Activated T-cell treated with anti-CD3 and anti-CD28 coated beads, Interleukin-2, amount 50 U/mL, for 48 hours (primary cell): ENCODE results near the gene KBTBD2.
"Not testable (repeated sequence)": the region's sequence is repeated elsewhere in the genome, so short reads cannot be mapped to it uniquely, and the experiment has no call there.

ENCODE experiments used
- DNase-seq, 2 experiments: peaks; one replicate each; pipeline ENCODE4 v3.0.0-alpha.2; 2020

Gene KBTBD2

DNA sequence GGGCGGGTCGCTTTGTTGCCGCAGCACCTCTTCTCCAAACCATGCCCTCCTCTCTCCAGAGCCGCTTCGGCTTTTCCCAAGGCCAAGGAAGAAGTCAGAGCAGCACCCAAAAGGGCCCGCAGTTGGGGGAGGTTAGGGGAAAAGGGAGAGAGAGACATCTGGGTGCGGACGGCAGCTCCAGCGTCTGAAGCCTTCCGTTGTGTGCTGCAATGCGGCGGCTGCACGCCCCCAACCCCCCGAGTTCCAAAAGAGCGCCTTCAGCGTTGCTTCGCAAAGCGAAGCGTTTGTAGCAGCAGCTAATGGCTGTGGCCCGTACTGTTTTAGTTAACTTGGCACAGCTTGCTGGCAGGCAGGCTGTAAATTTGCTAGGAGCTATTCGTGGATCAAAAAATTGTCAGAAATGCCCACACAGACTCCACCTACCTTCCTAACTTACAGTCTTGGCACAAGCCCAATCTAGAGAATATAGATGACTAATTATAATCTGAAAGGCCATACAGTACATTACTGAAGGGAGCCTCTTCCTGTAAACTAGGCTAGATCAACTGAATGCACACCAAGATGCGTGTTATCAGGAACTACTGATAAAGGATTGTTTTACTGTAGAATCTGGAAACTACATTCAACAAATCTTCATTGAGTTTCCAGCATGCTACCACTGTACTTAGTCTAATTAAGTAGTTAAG lies 1.1 kb upstream of the KBTBD2 start:
- DNase-seq: peak; percentile 72 to 76

DNA sequence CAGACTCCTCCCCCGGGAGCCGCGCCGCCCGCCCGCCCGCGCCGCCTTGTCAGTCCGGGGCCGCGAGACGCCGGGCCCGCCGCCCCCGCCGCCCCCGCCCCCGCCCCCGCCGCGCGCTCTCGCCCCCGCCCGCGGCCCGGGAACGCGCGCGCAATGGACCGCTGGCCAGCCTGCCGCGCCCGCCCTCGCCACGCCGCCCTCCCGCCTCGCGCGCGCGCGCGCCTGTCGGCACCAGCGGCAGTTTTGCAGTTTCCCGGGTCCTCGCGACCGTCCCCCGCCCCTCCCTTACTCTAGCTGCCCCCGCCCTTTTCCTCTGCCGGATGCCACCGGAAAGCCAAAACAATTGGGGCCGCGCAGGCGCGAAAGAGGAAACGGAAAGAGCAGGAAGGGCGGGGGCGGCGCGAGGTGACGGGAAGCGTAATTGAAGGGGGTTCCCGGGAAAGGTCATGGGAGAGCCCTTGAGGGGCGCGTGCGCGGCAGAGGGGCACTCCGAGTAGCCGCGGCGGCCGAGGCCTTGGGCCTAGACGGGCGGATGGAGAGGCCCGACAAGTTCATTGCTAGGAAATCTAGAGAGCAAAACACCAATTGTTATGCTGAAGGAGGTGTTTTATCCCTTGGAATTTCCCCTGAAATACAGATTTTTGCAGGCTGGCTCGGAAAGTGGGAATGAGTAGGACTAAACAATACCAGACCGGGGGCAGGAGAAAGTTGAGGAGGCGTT lies 400 bp upstream of the KBTBD2 start:
- peak; percentile 99 for DNase-seq

DNA sequence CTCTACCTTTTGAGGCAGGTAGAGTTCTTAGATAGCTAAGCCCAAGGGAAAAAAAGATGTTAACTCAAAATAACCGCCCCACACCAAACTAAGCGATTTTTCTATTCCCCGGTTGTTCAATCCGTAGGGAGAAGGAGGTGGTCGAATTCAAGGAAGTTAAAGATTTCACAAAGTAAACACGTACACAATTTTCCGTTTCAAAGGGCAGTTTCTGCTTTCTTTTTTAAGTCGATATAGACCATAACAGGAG lies 842 bp downstream of the KBTBD2 start:
- DNase-seq: no peak

DNA sequence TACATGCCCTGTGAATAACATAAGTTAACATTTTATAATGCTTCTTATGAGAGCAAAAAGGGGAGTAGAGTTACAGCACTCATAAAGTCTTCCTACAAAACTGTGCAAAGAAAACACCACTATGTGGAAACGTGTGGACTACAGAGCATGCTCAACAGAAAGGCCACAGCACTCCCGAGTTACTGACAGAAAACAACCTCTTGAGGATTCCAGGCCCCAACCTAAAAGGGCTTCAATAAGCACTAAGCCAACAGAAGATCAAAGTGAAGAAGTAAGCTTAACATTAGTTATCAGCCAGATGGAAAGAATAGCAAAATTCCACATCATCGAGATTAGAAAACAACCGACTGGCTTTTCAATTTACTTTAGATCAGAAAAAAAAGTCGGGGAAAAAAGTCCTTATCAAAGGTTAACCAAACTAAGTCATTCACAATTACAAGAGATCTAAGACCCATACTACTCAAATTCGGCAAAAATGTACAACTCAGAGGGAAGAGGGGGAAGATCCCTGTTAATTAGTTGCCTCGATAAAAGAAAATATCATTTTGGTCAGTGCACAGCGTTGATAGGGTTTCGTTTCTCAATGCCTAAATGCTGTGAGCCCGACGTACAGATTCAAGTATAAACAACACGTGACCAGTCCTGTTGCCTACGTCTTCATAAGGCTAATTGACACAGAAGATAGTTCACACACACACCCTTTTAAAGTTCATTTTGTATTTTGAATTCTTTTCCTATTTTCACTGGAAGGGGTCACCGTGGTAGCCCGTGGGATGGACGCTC lies 1.4 kb downstream of the KBTBD2 start:
- DNase-seq: peak; percentile 29 to 35

DNA sequence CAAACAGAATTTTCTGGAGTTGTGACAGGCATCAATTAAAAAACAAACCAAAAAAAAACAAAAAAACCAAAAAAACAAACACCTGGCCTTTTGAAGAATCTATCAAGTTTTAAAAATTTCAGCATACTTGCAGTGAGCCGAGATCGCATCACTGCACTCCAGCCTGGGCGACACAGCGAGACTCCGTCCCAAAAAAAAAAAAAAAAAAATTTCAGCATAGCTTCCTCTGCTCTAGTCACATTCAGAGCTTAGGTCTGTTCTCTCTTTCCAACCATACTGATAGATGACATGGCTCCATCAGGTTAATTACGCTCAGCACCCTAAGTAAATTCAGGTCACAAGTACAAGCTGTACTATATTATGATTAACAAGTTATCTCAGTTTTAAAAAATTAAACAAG lies 3.1 kb downstream of the KBTBD2 start:
- DNase-seq: no peak

DNA sequence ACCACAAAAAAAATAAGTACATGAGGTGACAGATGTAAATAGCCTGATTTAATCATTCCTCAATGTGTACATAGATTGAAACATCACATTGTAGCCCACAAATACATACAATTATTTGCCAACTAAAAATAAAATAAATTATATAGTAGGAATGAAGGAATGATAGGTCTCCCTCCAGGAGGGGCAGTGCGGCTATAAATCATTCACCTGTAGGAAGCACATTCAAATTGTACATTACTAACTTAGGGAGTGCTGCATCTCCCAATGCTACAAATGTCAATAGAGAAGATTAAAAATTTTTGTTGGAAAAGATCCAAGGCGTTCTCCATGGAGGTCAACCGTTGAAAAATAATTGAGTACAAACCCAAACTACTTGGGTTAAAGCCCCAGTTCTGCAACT lies 4.2 kb downstream of the KBTBD2 start:
- DNase-seq: no peak

DNA sequence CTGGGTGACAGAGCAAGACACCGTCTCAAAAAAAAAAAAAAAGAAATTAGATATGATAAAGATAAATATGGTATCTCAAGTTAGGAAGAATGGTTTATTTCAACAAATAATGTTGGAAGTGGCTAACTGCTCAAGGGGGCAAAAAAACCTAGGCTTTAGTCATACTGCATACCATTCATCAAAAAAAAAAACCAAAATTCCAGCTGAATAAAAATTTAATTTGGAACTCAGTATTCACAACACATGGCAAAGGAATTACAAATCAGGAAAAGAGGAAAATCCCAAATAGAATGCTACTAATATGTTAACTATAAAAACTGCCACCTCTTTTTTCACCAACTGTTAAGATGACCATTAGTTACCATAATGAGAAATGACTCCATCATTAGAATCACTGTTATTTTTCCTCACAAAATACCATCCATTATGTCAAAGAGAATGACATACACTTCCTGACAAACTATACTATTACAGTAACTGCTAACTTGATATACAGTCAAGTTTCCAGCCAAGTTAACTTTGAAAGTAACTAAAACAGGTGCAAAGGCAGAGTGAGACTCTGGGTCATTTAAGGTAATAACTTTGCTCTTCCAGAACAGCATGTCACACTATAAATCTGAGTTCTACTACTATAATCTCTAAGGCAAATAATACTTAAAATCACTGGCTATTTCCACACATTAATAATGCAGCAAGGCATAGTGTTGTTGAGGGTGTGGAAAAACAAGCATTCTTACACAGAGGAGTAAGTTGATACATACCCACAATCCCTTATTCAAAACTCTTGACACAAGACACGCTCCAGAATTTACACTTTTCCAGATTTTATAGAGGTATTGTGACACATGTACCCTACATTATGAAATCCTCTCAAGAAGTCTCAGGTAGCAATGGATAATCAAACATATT lies 10.2 kb downstream of the KBTBD2 start:
- DNase-seq: no peak

DNA sequence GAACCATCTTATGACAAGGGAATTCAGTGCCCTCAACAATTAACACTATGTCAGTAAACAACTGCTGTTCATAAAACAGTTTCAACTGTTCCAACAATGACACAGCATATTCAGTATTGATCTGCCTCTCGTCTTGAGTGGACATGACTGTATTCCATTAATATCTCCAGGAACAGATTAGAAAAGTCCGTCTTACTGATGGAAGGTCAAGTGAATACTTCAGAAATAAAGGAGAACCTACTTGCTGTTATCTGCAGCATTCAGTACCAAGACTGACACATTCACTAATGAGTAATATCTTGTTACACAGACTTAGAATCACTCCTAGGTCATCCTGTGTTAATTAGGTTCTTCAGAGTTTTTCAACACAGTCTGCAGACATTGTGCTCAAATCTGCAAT lies 12.1 kb downstream of the KBTBD2 start:
- DNase-seq: no peak

DNA sequence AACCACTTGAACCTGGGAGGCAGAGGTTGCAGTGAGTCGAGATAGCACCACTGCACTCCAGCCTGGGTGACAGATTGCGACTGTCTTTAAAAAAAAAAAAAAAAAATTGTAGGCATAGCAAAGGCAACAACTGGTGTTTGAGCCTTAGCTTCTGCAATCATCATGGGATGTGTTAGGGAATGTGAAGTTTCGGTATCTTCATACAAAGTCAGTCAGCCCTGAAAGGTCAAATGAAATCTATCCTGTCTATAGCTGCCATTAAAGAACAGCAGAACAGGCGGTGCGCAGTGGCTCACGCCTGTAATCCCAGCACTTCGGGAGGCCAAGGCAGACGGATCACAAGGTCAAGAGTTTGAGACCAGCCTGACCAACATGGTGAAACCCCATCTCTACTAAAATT lies 13.5 kb downstream of the KBTBD2 start:
- DNase-seq: not testable (repeated sequence)

DNA sequence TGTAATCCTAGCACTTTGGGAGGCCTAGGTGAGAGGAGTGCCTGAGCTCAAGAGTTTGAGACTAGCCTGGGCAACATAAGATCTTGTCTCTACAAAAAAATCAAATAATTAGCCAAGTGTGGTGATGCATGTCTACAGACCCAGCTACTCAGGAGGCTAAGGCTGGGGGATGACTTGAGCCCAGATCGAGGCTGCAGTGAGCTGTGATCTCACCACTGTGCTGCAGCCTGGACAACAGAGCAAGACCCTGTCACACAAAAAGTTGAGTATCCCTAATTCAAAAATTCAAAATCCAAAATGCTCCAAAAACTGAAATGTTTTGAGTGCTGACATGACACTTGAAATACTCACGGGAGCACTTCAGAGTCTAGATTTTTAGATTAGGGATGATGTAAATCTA lies 19.1 kb downstream of the KBTBD2 start:
- no peak for DNase-seq

DNA sequence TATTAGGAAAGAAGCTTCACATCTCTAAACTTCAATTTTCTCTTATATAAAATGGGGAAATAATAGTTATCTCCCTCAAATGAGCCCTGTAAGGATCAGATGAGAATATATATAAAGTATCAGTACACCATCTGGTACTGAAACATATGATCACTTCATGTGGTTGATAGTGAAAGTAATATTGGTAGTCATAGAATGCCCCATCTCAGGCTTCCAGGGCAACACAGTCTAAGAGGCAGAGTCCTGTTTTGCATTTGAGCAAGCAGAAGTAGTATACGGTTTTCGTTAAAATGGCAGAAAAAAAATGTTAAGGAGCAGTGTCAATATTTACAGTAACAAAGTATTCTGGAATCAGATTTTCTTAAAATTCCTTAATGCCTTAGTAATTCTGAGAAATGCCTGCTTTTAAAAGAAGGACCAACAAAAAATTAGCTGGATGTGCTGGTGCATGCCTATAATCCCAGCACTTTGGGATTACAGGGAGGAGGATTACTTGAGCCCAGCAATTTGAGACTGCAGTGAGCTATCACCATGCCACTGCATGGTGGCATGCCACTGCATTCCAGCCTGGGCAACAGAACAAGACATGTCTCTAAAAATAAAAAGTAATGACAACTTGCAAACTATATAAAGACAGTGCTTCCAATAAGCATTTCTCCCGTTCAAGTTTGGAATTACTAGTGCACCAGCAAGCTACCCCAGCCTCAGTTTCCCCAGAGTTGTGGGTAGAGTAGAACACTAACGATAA lies 19.8 kb downstream of the KBTBD2 start:
- DNase-seq: no peak

DNA sequence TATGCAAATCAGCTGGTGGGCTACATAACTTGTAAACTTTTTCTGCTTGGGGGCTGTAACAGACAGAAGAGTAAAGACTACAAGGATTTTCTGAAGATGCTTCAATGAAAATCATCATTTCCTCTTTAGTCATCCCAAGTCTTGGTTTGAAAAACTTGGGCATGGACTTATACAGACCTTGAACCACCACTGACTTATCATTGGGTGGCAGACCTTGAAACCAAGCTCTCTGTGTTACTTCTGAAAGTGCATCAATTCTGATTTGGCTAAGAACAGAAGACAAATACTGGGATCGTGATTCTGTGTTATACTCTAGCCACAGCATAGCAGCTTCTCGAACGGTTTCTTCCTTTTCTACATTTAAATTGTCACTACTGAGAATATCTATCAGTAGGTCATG lies 21.3 kb downstream of the KBTBD2 start:
- DNase-seq: no peak

DNA sequence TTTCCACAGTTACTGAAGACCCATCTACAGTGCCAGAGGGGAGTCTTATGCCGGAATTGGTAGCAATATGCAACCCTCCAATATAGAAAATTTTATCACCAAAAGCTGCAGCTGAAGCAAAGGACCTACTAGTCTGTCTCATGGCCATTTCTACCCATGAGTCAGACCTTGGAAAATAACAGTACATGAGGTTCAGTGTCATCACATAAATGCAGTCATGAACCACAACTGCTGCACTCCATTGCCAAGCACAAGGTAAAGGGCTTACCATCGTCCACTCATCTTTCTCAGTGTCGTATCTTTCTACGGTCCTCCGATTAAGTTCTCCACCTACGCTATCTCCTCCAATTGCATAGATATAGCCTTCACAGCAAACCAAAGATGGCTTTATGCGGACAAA lies 21.8 kb downstream of the KBTBD2 start:
- DNase-seq: no peak

DNA sequence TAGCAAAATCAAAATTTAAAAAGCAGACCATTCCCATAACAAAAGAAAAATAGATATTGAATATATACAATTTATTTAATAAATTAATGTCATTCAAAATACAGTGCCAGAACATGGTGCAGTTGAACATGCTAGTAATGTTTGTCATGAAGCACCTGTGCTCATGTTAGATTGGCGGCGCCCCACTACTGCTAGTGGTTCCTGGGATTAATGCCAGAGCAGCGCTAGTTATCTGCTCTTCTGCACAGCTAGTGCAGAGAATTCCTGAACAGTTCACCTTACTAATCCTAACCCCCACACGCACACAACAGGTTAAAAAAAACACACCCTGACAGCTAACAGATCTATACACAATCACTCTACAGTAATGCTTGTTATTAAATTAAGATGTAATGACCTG lies 23.4 kb downstream of the KBTBD2 start:
- no peak for DNase-seq

DNA sequence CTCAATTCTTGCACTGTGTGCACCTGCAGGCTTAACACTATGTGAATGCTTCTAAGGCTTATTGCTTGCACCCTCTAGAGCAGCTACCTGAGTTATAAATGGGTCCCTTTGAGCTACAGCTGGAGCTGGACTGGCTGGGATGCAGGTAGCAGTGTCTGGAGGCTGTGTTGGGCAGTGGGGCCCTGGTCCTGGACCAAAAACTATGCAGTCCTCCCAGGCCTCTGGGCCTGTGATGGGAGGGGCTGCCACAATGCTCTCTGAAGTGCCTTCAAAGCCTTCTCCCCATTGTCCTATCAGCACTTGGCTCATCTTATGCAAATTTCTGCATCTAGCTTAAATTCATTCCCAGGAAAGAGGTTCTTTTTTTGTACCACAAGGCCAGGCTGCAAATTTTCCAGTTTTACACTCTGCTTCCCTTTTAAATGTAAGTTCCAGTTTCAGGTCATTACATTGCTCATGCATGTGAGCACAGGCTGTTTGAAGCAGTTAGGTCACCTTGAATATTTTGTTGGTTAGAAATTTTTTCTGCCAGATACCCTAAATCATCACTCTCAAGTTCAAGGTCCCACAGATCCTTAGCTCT lies 26.0 kb downstream of the KBTBD2 start:
- no peak for DNase-seq

DNA sequence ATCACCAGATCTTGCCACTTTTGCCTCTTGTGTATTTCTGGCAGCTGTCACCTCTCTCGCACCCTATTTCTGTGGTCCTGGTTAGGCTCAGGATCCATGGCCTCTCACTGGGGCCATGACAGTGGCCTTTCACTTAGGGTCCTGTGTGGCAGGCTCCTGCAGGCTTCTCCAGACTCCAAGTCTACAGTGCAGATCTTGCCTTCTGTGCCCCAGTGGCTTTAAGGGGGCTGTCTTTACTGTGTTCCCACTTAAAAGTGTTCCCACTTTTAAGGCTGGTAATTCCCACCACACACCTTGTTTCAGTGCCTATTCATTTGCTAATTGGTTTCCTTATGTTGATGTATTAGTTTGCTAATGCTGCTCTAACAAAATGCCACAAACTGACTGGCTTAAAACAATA lies 27.7 kb downstream of the KBTBD2 start:
- DNase-seq: not testable (repeated sequence)

DNA sequence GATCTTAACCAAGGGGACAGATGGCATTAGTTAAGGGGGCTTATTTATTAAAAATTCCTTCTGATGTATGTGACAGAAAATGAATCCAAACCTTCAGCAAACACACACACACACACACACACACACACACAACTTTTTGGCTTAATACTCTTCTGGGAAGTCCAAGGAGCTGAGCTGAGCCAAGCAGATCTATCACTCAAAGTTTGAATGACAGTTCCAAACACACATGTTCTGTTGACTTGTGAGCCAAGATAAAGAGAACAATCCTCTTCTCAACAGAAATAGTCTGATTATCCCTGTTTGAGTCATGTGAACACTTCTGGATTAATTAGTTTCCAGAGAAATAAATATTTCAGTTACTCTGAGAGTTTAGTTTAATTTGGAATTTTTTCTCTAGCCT lies 31.5 kb downstream of the KBTBD2 start:
- DNase-seq: no peak

DNA sequence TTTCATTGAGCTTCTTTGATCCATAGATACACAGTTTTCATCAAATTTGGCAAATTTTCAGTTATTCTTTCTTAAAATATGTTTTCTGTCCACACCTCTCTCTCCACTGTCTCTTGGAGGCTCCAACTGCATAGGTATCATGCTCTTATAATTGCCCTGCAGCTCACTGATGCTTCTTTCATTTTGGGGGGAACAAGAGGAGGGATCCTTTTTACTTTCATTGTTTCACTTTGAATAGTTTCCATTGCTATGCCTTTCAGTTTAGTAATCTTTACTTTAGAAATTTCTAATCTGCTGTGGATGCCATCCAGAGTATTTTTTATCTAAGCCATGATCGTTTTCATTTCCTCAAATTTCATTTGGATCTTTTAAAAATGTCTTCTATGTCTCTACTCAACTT lies 32.9 kb downstream of the KBTBD2 start:
- no peak for DNase-seq

DNA sequence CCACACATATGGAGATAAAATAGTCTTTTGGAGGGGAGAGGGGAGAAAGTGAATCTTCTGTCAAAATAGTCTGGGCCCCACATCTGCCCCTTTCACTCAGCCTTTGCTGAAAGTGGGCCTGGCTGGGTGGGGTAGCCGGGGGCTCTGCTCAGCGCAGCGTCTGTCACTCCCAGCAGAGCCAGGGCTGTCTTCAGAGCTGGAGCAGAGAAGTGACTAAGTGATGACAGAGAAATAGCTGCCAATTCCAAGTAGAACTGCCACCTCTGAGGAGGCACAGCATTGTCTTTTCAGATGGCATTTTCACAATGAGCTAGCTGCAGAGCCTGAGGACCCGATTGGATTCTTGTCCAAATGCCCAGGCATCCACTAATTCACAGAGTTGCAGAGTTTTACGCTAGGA lies 34.5 kb downstream of the KBTBD2 start:
- DNase-seq: not testable (repeated sequence)

DNA sequence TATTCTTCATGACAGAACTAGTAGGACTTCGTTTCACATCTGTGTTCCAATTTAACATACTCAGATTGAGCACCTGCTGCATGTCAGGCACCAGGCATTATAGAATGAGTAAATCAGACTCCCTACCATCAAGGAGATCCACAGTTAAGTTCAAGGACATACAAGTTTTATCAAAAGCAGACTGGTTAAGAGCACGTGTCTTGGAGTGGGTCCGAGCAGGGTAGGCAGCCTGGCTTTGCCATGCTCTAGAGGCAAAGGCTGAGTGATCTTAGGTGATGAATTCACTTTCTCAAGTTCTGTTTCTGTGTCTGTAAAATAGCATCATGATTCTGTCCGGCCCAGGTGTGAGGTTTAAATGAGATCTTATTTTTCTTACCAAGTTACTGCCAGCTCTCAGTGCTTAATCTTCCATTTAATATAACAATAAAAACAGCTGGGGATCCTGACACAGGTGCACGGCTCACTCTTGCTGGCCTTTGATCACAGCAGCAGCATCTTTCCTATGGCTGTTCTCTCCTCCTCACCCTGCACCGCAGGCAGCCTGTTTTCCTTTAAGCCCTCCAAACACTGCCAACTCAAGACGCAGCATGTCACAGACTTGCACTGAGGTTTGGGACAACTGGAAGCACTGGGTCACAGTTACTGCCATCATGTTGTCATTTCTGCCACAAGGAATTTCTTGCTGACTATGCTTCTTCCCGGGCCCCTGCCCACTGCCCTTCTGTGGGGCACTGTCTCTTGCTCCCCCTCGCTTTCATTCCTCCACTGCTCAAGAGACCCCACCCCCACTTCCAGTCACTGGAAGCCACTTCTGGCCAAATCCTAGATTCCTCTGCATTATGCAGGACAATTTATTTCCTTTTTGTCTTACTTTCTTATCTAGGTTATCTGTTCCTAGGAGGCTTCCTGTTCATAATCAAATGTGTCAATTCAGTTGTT lies 35.5 kb downstream of the KBTBD2 start:
- not testable (repeated sequence) for DNase-seq

DNA sequence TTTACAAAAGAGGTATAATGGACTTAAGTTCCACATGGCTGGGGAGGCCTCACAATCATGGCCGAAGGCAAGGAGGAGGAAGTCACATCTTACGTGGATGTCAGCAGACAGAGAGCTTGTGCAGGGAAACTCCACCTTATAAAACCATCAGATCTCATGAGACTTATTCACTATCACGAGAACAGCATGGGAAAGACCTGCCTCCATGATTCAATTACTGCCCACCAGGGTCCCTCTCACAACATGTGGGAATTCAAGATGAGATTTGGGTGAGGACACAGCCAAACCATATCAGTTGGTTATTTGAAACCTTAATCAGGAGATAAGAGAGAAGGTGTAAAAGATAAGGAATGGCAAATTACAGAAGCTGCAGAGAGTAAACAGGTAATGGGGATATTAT lies 40.9 kb downstream of the KBTBD2 start:
- not testable (repeated sequence) for DNase-seq
